ENCODE data around the gene RPS14.

GRCh38 chr5:150457121-150457520, 7.6 kb upstream of the RPS14 start:
- TF ChIP-seq JUND (IDR thresholded peaks at IDR 0.05; ENCODE audit: borderline replicate concordance, low read depth, low read length) (no peak), JUND (tag; IDR thresholded peaks at IDR 0.05; ENCODE audit: borderline replicate concordance, low read depth, low read length) (no peak), EZH2 (IDR thresholded peaks at IDR 0.05; ENCODE audit: borderline replicate concordance, low read depth, low read length) (no peak), SREBF1 (IDR thresholded peaks at IDR 0.05; ENCODE audit: borderline replicate concordance, low read depth, low read length) (no peak), FOXM1 (IDR thresholded peaks at IDR 0.05; ENCODE audit: low read depth) (no peak), FOXM1 (CRISPR knock-in tag; IDR thresholded peaks at IDR 0.05; ENCODE audit: low read depth) (no peak), CTCF (IDR thresholded peaks at IDR 0.05 in 2 of 3, conservative IDR thresholded peaks at IDR 0.05 in 1 of 3; ENCODE audit: insufficient read depth in 2 of 3, low read depth in 1 of 3, low read length in 3 of 3) (no peak), GABPA (tag; conservative IDR thresholded peaks at IDR 0.05; ENCODE audit: low read depth) (no peak), U2AF1 (optimal IDR thresholded peaks at IDR 0.05; ENCODE audit: low read depth, low read length) (no peak)
